ENCODE results near the gene HABP4. TPM values are rescaled to one million over a fixed set of nuclear protein-coding genes. Genes with fewer than 3 reads are reported as not detected.

The HABP4 gene
- total and polyA plus RNA-seq, 2 of the 4 experiments (the other 2 are of a cell fraction): 5.2 to 10.6 TPM

DNA sequence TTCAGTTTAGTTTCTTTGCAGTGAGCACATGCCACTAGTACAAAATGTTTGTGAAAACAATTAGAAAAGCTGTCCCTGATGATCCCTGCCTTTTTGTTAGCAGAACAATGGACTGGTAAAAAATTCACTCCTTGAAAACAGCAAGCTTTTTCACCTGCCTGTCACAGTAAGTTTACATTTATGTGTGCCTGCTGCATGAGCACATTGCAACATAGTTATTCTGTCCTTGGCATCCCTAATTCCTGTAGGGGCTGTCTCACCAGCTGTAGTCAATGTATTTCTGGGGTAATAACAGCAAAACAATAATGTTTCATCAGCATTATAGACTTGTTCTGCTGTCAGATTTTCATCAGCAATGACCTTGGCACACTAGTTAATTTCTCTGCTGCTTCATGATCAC is 20.2 kb upstream of the HABP4 start:
- ChIA-PET CTCF (interaction anchor here (0.7 kb wide), 1 partner anchor 237 kb away, joined by 4 read pairs; no protein-coding TSS in a partner anchor), POLR2A (ENCODE audit: unreplicated experiment) (no interaction called here)
- in situ Hi-C loops (cut with MboI; ENCODE audit: low sequenced_read_pairs): no loop called here
- no peak overlapping the region for H3K23ac ChIP-seq (ENCODE audit: low read depth, low read length)
- H2AK9ac ChIP-seq (replicated peaks; ENCODE audit: low read depth, low read length, poor library complexity): no peak overlapping the region
- dilution Hi-C loops (cut with HindIII; ENCODE audit: low sequenced_read_pairs, unreplicated experiment): no loop called here
- H3K9me3 ChIP-seq (ENCODE audit: control insufficient read depth, insufficient read depth, low read length): 0 out of 2 replicates have a peak, but pooled peaks cover under 1% of the 10 kb centered on the region
- intact Hi-C loops (cut with micrococcal nuclease): no loop called here
- no peak overlapping the region for H4K5ac ChIP-seq (ENCODE audit: low read depth, low read length)
- H2BK15ac ChIP-seq (ENCODE audit: low read depth, low read length): no peak overlapping the region
- no peak overlapping the region for H2BK5ac ChIP-seq (ENCODE audit: low read depth, low read length, poor library complexity, severe bottlenecking)
- H4K8ac ChIP-seq (ENCODE audit: low read depth in 2 of 2, low read length in 2 of 2): no peak overlapping the region
- no peak overlapping the region for H2AK5ac ChIP-seq (ENCODE audit: low read depth, low read length)
- no peaks in the 10 kb centered on the region for H3K36me3 ChIP-seq (ENCODE audit: control insufficient read depth, insufficient read depth, low read length)
- H3K56ac ChIP-seq (ENCODE audit: extremely low read depth, insufficient read depth, low read length): no peak overlapping the region
- no TSS peak for BruUV-seq (replicated peaks)
- no peak overlapping the region for H2AFZ ChIP-seq (replicated peaks; ENCODE audit: low read length, poor library complexity)
- H3K9me1 ChIP-seq (ENCODE audit: insufficient read depth, low read length): no peaks in the 10 kb centered on the region
- DNase-seq (no peak), ATAC-seq (ENCODE audit: low read depth) (no peak)
- H4K20me1 ChIP-seq (ENCODE audit: insufficient read depth, low read length): no peaks in the 10 kb centered on the region
- no peaks in the 10 kb centered on the region for H3K79me1 ChIP-seq (ENCODE audit: low read depth in 1 of 2, low read length in 2 of 2)
- no peak overlapping the region for H2BK120ac ChIP-seq (ENCODE audit: low read depth, low read length)
- H3K27me3 ChIP-seq (ENCODE audit: control insufficient read depth, insufficient read depth, low read length): no peaks in the 10 kb centered on the region
- H3K4me1 ChIP-seq (ENCODE audit: control insufficient read depth, insufficient read depth, low read length): no peaks in the 10 kb centered on the region
- no peak overlapping the region for H2BK20ac ChIP-seq (ENCODE audit: low read depth, low read length)
- no peak overlapping the region for H3K4me2 ChIP-seq (ENCODE audit: low read depth, low read length)
- TF ChIP-seq CEBPB (IDR thresholded peaks at IDR 0.05; ENCODE audit: low read depth, low read length): 0 out of 2 replicates have a peak, but pooled peaks have one; percentile 12
- no peak for TF ChIP-seq NFE2L2 (IDR thresholded peaks at IDR 0.05; ENCODE audit: low read depth, low read length)
- no peak overlapping the region for H3K27ac ChIP-seq (ENCODE audit: insufficient read depth, low read length)
- no peak overlapping the region for H3K9ac ChIP-seq (ENCODE audit: low read depth, low read length)
- no peak overlapping the region for H4K91ac ChIP-seq (ENCODE audit: insufficient read depth, low read depth, low read length)
- H3K4ac ChIP-seq (ENCODE audit: low read depth, low read length): no peak overlapping the region
- no peak overlapping the region for H3K14ac ChIP-seq (replicated peaks; ENCODE audit: low read depth, low read length)
- no peak overlapping the region for H3K18ac ChIP-seq (ENCODE audit: low read depth, low read length)
- H3K4me3 ChIP-seq (ENCODE audit: insufficient read depth, low read depth, low read length): no peak overlapping the region
